ENCODE results near the gene CTSD.

The CTSD gene

GRCh38 chr11:1750481-1750839 is 13.3 kb downstream of the CTSD start, which contains the start of gene IFITM10:
Gene IFITM10, minus strand, starts transcription at chr11:1750595. Its CDS starts 153 bp downstream, at chr11:1750442.
- Histone ChIP-seq H3K9me2 (replicated peaks; ENCODE audit: insufficient read depth, low read length) (no peaks in the 10 kb centered on the region), H3K27ac (ENCODE audit: low read depth, low read length) (no peak within 1 kb of the TSS), H3K27me3 (ENCODE audit: low read length) (no peaks in the 10 kb centered on the region), H3K36me3 (ENCODE audit: low read length) (no peaks in the 10 kb centered on the region), H3F3A (ENCODE audit: insufficient read depth) (no peaks in the 10 kb centered on the region), H4K20me1 (ENCODE audit: low read depth, low read length) (no peaks in the 10 kb centered on the region), H3K4me2 (ENCODE audit: low read depth, low read length, poor library complexity, severe bottlenecking) (no peak within 1 kb of the TSS), H3K9me3 (ENCODE audit: insufficient read depth, low read length) (no peaks in the 10 kb centered on the region), H2AFZ (ENCODE audit: low read depth, low read length, severe bottlenecking) (no peak within 1 kb of the TSS), H3K9ac (ENCODE audit: low read length) (no peak within 1 kb of the TSS), H3K79me2 (ENCODE audit: insufficient read depth, low read length) (no peaks in the 10 kb centered on the region), H3K4me3 (ENCODE audit: insufficient read depth, low read length, poor library complexity, severe bottlenecking) (no peak within 1 kb of the TSS)
- TF ChIP-seq CTCF (IDR thresholded peaks at IDR 0.05; ENCODE audit: insufficient read depth, low read length, poor library complexity, severe bottlenecking) = no peak
- TF ChIP-seq EZH2phosphoT487 (conservative IDR thresholded peaks at IDR 0.05; ENCODE audit: low read length) = no peak

GRCh38 chr11:1749395-1750351 is 14.1 kb downstream of the CTSD start:
- H3K4me2 ChIP-seq (ENCODE audit: low read depth, low read length, poor library complexity, severe bottlenecking) = no peak overlapping the region

DNA sequence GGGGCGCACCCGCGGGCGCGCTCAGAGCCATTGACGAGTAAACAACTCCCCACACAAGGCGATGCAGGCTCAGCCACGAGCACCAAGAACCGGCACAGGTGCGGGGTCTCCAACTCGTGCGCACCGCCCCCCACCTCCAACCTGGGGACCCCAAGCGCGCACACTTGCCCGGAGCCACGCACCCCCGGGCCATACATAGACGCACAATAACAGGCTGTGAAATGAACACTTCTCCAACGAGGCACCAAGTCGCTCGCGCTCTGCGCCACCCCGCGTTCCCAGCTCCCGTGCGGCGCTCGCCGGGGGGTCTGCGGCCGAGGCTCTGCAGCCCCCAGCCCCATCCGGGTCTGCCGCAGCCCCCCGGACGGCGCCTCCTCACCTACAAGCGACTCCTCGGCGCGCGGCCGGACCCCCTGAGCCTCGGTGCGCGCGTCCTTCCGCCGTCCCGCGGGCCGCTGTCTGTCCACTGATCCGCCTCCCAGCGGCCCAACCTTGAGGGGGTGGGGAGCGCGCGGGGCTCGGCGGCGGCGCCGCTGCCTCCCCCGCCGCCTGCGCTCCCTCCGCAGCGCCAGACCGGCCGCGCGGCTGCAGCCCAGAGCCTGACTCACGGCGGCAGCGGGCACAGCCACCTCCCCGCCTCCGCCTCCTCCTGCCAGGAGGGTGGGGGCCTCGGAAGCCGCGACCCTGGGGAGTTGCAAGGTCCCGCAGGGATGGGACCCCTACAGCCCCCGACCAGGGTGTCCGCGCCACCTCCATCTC is 14.9 kb downstream of the CTSD start:
- H3F3A ChIP-seq (ENCODE audit: insufficient read depth) = no peaks in the 10 kb centered on the region
- H2AFZ ChIP-seq (ENCODE audit: low read depth, low read length, severe bottlenecking) = no peak overlapping the region
- no peak overlapping the region for H3K4me3 ChIP-seq (ENCODE audit: insufficient read depth, low read length, poor library complexity, severe bottlenecking)
- no peak overlapping the region for H3K27ac ChIP-seq (ENCODE audit: low read depth, low read length)
- H3K9ac ChIP-seq (ENCODE audit: low read length) = no peak overlapping the region
- no peaks in the 10 kb centered on the region for H3K79me2 ChIP-seq (ENCODE audit: insufficient read depth, low read length)
- no peaks in the 10 kb centered on the region for H4K20me1 ChIP-seq (ENCODE audit: low read depth, low read length)
- TF ChIP-seq EZH2phosphoT487 (conservative IDR thresholded peaks at IDR 0.05; ENCODE audit: low read length) = no peak
- TF ChIP-seq CTCF (IDR thresholded peaks at IDR 0.05; ENCODE audit: insufficient read depth, low read length, poor library complexity, severe bottlenecking) = no peak
- H3K36me3 ChIP-seq (ENCODE audit: low read length) = no peaks in the 10 kb centered on the region
- no peaks in the 10 kb centered on the region for H3K9me3 ChIP-seq (ENCODE audit: insufficient read depth, low read length)
- no peaks in the 10 kb centered on the region for H3K27me3 ChIP-seq (ENCODE audit: low read length)
- H3K4me2 ChIP-seq (ENCODE audit: low read depth, low read length, poor library complexity, severe bottlenecking) = no peak overlapping the region
- no peaks in the 10 kb centered on the region for H3K9me2 ChIP-seq (replicated peaks; ENCODE audit: insufficient read depth, low read length)

More at GRCh38 chr11:1749395-1750351, 14.1 kb downstream of the CTSD start:
- H3K9me3 ChIP-seq (ENCODE audit: insufficient read depth, low read length) = no peaks in the 10 kb centered on the region
- no peaks in the 10 kb centered on the region for H3F3A ChIP-seq (ENCODE audit: insufficient read depth)
- H3K9ac ChIP-seq (ENCODE audit: low read length) = no peak overlapping the region
- H3K27me3 ChIP-seq (ENCODE audit: low read length) = no peaks in the 10 kb centered on the region
- H3K9me2 ChIP-seq (replicated peaks; ENCODE audit: insufficient read depth, low read length) = no peaks in the 10 kb centered on the region
- no peaks in the 10 kb centered on the region for H3K79me2 ChIP-seq (ENCODE audit: insufficient read depth, low read length)
- H4K20me1 ChIP-seq (ENCODE audit: low read depth, low read length) = no peaks in the 10 kb centered on the region
- no peak overlapping the region for H3K27ac ChIP-seq (ENCODE audit: low read depth, low read length)
- H3K36me3 ChIP-seq (ENCODE audit: low read length) = no peaks in the 10 kb centered on the region
- no peak overlapping the region for H3K4me3 ChIP-seq (ENCODE audit: insufficient read depth, low read length, poor library complexity, severe bottlenecking)
- TF ChIP-seq EZH2phosphoT487 (conservative IDR thresholded peaks at IDR 0.05; ENCODE audit: low read length) (no peak), CTCF (IDR thresholded peaks at IDR 0.05; ENCODE audit: insufficient read depth, low read length, poor library complexity, severe bottlenecking) (no peak)
- H2AFZ ChIP-seq (ENCODE audit: low read depth, low read length, severe bottlenecking) = no peak overlapping the region
